GM10266 (cell line): Measurements from ENCODE around the gene ANGPT4.
"Not testable (repeated sequence)": the region's sequence is repeated elsewhere in the genome, so short reads cannot be mapped to it uniquely, and the experiment has no call there.

ENCODE experiments used
- DNase-seq: peaks from one replicate; pipeline ENCODE4 v3.0.0; 2012; ENCODE audit errors: extremely low spot score
- CTCF ChIP-seq: IDR thresholded peaks from 2 replicates; pipeline ENCODE4 v1.5.1; 2012; ENCODE audit warnings: mild to moderate bottlenecking, low read depth; ENCODE audit not compliant: control insufficient read depth, insufficient read depth; ENCODE audit errors: missing control alignments

The ANGPT4 gene

GRCh38 chr20:828987-829386 is 87.1 kb downstream of the ANGPT4 start:
- peak; percentile 8 for DNase-seq

GRCh38 chr20:827981-828380 is 88.2 kb downstream of the ANGPT4 start:
- DNase-seq = not testable (repeated sequence)

More at GRCh38 chr20:828987-829386, 87.1 kb downstream of the ANGPT4 start:
- TF ChIP-seq CTCF = no peak

- TF ChIP-seq CTCF = no peak
- no peak for DNase-seq
Measured at GRCh38 chr20:826695-827323, 89.3 kb downstream of the ANGPT4 start.

GRCh38 chr20:825710-826421 is 90.3 kb downstream of the ANGPT4 start:
- no peak for TF ChIP-seq CTCF
- peak; percentile 5 for DNase-seq

GRCh38 chr20:824916-825315 is 91.2 kb downstream of the ANGPT4 start:
- no peak for DNase-seq
- TF ChIP-seq CTCF = no peak

GRCh38 chr20:824490-824889 is 91.6 kb downstream of the ANGPT4 start:
- no peak for DNase-seq
- TF ChIP-seq CTCF = no peak

GRCh38 chr20:823574-823902 is 92.6 kb downstream of the ANGPT4 start:
- no peak for TF ChIP-seq CTCF
- DNase-seq = no peak
